ENCODE measurements around the gene COLGALT1. TPM values are rescaled to one million over a fixed set of nuclear protein-coding genes. Genes with fewer than 3 reads are reported as not detected.

Gene COLGALT1
- total RNA-seq, 2 experiments from 2014 or later: 49.6 to 68.6 TPM

GRCh38 chr19:17530586-17530985 is 24.9 kb upstream of the COLGALT1 start:
- Histone ChIP-seq H3K36me3 (ENCODE audit: insufficient read depth, low read length) (peaks cover 56% of the 10 kb centered on the region), H3K79me2 (ENCODE audit: insufficient read depth, low read depth, low read length) (peaks cover 50% of the 10 kb centered on the region), H3K4me2 (ENCODE audit: low read length) (peak overlapping the region; percentile 91), H3K27ac (ENCODE audit: low read depth, low read length, poor library complexity, severe bottlenecking) (peak overlapping the region; percentile 95), H3K4me3 (ENCODE audit: low read depth, low read length, poor library complexity, severe bottlenecking) (peak overlapping the region; percentile 69), H3K9me3 (ENCODE audit: low read length) (peaks cover 5% of the 10 kb centered on the region; the same call in 1 of the 2 replicates), H3K9me2 (ENCODE audit: insufficient read depth, low read length) (no peaks in the 10 kb centered on the region), H2AFZ (ENCODE audit: low read length) (no peak overlapping the region), H4K20me1 (ENCODE audit: insufficient read depth, low read length) (no peaks in the 10 kb centered on the region), H3K4me1 (ENCODE audit: insufficient read depth, low read length, poor library complexity, severe bottlenecking) (peaks cover 48% of the 10 kb centered on the region)
- TF ChIP-seq EZH2phosphoT487 (IDR thresholded peaks at IDR 0.05; ENCODE audit: borderline replicate concordance, low read depth, low read length): no peak
- TF ChIP-seq, protein P1, sequence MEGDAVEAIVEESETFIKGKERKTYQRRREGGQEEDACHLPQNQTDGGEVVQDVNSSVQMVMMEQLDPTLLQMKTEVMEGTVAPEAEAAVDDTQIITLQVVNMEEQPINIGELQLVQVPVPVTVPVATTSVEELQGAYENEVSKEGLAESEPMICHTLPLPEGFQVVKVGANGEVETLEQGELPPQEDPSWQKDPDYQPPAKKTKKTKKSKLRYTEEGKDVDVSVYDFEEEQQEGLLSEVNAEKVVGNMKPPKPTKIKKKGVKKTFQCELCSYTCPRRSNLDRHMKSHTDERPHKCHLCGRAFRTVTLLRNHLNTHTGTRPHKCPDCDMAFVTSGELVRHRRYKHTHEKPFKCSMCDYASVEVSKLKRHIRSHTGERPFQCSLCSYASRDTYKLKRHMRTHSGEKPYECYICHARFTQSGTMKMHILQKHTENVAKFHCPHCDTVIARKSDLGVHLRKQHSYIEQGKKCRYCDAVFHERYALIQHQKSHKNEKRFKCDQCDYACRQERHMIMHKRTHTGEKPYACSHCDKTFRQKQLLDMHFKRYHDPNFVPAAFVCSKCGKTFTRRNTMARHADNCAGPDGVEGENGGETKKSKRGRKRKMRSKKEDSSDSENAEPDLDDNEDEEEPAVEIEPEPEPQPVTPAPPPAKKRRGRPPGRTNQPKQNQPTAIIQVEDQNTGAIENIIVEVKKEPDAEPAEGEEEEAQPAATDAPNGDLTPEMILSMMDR (conservative IDR thresholded peaks at IDR 0.05; ENCODE audit: low read length): no peak
- ChIA-PET CTCF (ENCODE audit: unreplicated experiment) (interaction anchor here (0.9 to 1.8 kb wide), 2 partner anchors 19 to 35 kb away, joined by 3 to 7 read pairs; partner anchors contain the start of gene PGLS), POLR2A (interaction anchor here (0.5 to 1.8 kb wide), 5 partner anchors 19 to 1291 kb away, joined by 3 to 15 read pairs (median 3); partner anchors contain the start of gene PGLS)
- DNase-seq (ENCODE audit: low spot score): no peak
- no TSS peak for BruUV-seq (replicated peaks)
- intact Hi-C loops (cut with micrococcal nuclease; ENCODE audit: unreplicated experiment): no loop called here

DNA sequence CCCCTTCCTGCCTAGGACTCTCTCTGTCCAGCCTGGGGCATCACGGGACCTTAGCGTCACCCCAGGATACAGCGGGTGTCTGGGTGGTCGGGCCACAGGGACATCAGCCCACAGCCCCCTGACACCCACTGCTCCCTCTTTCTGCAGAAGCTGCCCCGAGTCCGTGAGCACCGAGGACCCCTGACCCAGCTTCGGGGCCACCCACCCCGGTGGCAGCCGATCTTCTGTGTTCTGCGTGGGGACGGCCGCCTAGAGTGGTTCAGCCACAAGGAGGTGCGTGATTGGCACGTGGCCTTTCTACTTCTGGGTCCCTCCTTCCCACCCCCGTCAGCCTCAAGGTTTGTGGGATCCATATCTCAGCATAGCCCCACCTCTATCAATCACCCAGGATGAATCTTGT is 23.3 kb upstream of the COLGALT1 start:
- Histone ChIP-seq H3K9me3 (ENCODE audit: low read length) (peaks cover 5% of the 10 kb centered on the region; the same call in 1 of the 2 replicates), H3K27ac (ENCODE audit: low read depth, low read length, poor library complexity, severe bottlenecking) (no peak overlapping the region), H3K79me2 (ENCODE audit: insufficient read depth, low read depth, low read length) (peaks cover 38% of the 10 kb centered on the region), H4K20me1 (ENCODE audit: insufficient read depth, low read length) (no peaks in the 10 kb centered on the region), H3K9me2 (ENCODE audit: insufficient read depth, low read length) (no peaks in the 10 kb centered on the region), H3K36me3 (ENCODE audit: insufficient read depth, low read length) (peaks cover 70% of the 10 kb centered on the region), H3K4me1 (ENCODE audit: insufficient read depth, low read length, poor library complexity, severe bottlenecking) (peaks cover 35% of the 10 kb centered on the region), H2AFZ (ENCODE audit: low read length) (no peak overlapping the region), H3K4me2 (ENCODE audit: low read length) (no peak overlapping the region), H3K4me3 (ENCODE audit: low read depth, low read length, poor library complexity, severe bottlenecking) (no peak overlapping the region)
- DNase-seq (ENCODE audit: low spot score): no peak
- no TSS peak for BruUV-seq (replicated peaks)
- POLR2A ChIA-PET: no interaction called here
- intact Hi-C loops (cut with micrococcal nuclease; ENCODE audit: unreplicated experiment): no loop called here
- TF ChIP-seq, protein P1 (conservative IDR thresholded peaks at IDR 0.05; ENCODE audit: low read length): no peak
- TF ChIP-seq EZH2phosphoT487 (IDR thresholded peaks at IDR 0.05; ENCODE audit: borderline replicate concordance, low read depth, low read length): no peak
- CTCF ChIA-PET (ENCODE audit: unreplicated experiment): no interaction called here

DNA sequence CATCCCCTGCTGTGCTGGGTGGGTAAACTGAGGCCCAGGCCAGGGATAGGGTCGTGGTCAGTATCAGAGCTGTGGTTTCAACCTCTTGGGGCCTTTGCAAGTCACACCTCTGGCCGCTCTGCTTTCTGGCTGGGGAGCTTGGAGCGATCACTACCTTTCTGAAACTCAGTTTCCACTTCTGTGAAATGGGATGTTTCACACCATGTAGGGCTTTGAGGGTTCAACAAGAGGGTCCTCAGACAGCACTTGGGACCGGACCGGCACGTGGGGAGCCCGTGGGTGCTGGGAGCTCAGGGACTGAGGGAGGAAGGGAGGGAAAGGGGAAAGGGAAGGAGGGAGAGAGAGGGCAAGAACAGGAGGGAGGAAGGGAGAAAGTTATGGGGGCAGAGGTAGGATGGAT is 22.9 kb upstream of the COLGALT1 start:
- POLR2A ChIA-PET: no interaction called here

More for the DNA sequence above, 22.9 kb upstream of the COLGALT1 start:
- H3K4me3 ChIP-seq (ENCODE audit: low read depth, low read length, poor library complexity, severe bottlenecking): no peak overlapping the region
- no peaks in the 10 kb centered on the region for H3K9me2 ChIP-seq (ENCODE audit: insufficient read depth, low read length)
- peaks cover 5% of the 10 kb centered on the region; the same call in 1 of the 2 replicates for H3K9me3 ChIP-seq (ENCODE audit: low read length)
- peaks cover 34% of the 10 kb centered on the region for H3K79me2 ChIP-seq (ENCODE audit: insufficient read depth, low read depth, low read length)
- H4K20me1 ChIP-seq (ENCODE audit: insufficient read depth, low read length): no peaks in the 10 kb centered on the region
- DNase-seq (ENCODE audit: low spot score): no peak
- H3K36me3 ChIP-seq (ENCODE audit: insufficient read depth, low read length): peaks cover 74% of the 10 kb centered on the region
- no peak for TF ChIP-seq EZH2phosphoT487 (IDR thresholded peaks at IDR 0.05; ENCODE audit: borderline replicate concordance, low read depth, low read length)
- TF ChIP-seq, protein P1 (conservative IDR thresholded peaks at IDR 0.05; ENCODE audit: low read length): no peak
- intact Hi-C loops (cut with micrococcal nuclease; ENCODE audit: unreplicated experiment): no loop called here
- no peak overlapping the region for H2AFZ ChIP-seq (ENCODE audit: low read length)
- CTCF ChIA-PET (ENCODE audit: unreplicated experiment): no interaction called here
- no peak overlapping the region for H3K27ac ChIP-seq (ENCODE audit: low read depth, low read length, poor library complexity, severe bottlenecking)
- no TSS peak for BruUV-seq (replicated peaks)
- no peak overlapping the region for H3K4me2 ChIP-seq (ENCODE audit: low read length)
- peaks cover 34% of the 10 kb centered on the region for H3K4me1 ChIP-seq (ENCODE audit: insufficient read depth, low read length, poor library complexity, severe bottlenecking)

All from OCI-LY7 (cell line).